Peyer's patch (tissue), 4 donors: ENCODE data around the gene LHX4.

Experiments used
- CTCF ChIP-seq, 6 experiments: fragments of 450-650 bp in 4 of 6; fragments of 200-600 bp in 2 of 6; sonication (generic) in 1 of 6; IDR thresholded peaks; one replicate each; pipeline ENCODE4 v1.5.1; 2017 to 2019; ENCODE audit warnings: antibody characterized with exemption in 6 of 6, mild to moderate bottlenecking in 3 of 6, moderate library complexity in 1 of 6
- POLR2A ChIP-seq, 2 donors: fragments of 450-650 bp; IDR thresholded peaks; one replicate each; pipeline ENCODE4 v1.5.1; 2017; ENCODE audit warnings: antibody characterized with exemption in 2 of 2, mild to moderate bottlenecking in 2 of 2, moderate library complexity in 2 of 2

- TF ChIP-seq POLR2A (IDR thresholded peaks at IDR 0.05), result no peak
- TF ChIP-seq CTCF (IDR thresholded peaks at IDR 0.05), result no peak
Observed at GRCh38 chr1:180288940-180289339, 58.9 kb downstream of the LHX4 start.
